Astrocyte (in vitro differentiated cells and primary cell): ENCODE measurements around the gene OTUB2.

Experiments
- CTCF ChIP-seq: IDR thresholded peaks from 2 replicates; pipeline ENCODE4 v1.5.1; 2011; ENCODE audit warnings: low read depth, mild to moderate bottlenecking, inconsistent platforms, low read length, moderate library complexity; ENCODE audit not compliant: insufficient read depth
- EZH2 ChIP-seq: IDR thresholded peaks from 2 replicates; pipeline ENCODE4 v1.6.1; 2012; ENCODE audit warnings: mild to moderate bottlenecking, low read length, inconsistent platforms; ENCODE audit not compliant: insufficient read depth

- TF ChIP-seq CTCF (no peak), EZH2 (no peak)
Measured at GRCh38 chr14:94077111-94077821, 51.1 kb downstream of the OTUB2 start.
